Dermis microvascular lymphatic vessel endothelial cell (primary cell): Measurements from ENCODE around the gene CRABP2. TPM values are rescaled to one million over a fixed set of nuclear protein-coding genes. Genes with fewer than 3 reads are reported as not detected.

ENCODE experiments used
- DNase-seq, 2 donors: peaks; one replicate each; pipeline versions ENCODE4 v3.0.0 to v3.0.0-alpha.2; 2010; ENCODE audit warnings: low read depth in 2 of 2
- total RNA-seq: library from RNA; depleted of rRNA; stranded (reverse); fragments of >200 nt; gene quantifications from 2 replicates; pipeline ENCODE4 v1.2.1, GENCODE V29; 2014

CRABP2 gene
- total RNA-seq, 1 donor from 2014 or later: not detected

GRCh38 chr1:156691665-156692440 lies 13.5 kb downstream of the CRABP2 start:
- DNase-seq: no peak

DNA sequence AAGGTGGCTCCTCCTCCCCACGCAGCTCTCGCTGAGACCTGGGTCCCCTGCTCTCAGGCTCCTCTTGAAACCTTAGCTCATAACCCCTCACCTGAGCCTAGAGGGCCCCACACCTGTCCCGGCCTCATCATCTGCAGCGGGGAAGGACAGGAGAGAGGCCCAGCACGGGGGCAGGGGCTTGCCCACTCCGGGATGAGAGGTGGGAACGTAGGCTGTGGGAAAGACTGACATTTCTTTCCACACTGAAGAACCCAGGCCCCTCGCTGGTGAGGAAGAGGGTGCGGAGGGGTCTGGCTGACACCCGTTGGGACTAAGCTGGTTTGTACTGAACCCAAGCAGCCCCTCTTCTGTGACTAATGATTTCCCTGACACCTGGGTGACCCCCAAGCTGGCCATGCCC lies 14.2 kb downstream of the CRABP2 start:
- no peak for DNase-seq

DNA sequence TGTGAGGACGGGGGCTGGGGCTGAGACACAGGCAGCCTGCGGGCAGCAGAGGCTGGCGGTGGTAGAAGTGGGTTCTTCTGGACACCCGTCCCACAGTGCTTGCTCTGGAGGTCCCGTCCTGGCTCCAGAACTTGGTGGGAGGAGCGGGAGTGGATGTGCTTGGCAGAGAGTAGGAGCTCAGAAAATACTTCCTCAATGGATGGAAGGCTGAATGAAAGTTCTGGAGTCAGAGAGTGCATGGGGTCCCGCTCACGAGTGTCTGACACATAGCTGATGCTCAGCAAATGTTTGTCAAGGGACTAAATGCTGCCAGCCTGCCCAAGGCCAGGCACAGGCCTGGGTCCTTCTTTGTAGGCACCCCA lies 14.7 kb downstream of the CRABP2 start:
- no peak for DNase-seq

DNA sequence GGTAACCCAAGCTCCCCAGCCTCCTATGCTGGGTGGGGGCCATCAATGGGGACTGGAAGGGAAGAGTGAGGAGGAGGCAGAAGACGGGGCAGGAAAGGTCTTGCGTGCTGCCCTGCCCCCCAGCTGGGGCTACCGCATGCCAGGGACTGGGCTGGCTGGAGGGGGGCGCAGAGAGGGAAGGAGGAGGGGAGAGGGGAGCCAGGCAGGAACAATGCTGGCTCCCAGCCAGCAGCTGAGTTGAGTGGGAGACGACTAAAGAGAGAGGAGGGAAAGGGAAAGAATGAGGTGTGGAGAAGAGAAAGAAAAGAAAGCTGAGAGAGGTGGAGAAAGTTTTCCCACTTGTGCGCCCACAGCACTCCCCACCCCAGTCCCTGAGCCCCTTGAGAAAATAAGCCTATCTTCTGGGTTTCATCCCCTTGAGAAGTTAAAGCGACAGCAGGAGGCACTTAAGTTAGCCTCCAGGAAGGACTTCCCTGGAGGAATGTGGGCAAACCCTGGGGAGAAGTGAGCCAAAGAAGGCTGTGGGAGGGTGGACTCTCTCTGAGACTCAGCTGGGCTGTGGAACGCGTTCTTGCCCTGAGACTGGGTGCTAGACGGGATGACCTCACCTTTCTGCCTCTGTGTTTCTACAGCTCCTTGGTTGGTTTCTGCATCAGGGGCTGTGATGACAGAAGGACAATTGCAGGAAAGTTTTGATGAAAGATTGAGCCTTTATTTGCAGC lies 15.3 kb downstream of the CRABP2 start:
- peak in 1 of 2 donors; percentile 58 for DNase-seq

GRCh38 chr1:156689035-156689952 lies 16.1 kb downstream of the CRABP2 start:
- DNase-seq: peak; percentile 24 to 74

DNA sequence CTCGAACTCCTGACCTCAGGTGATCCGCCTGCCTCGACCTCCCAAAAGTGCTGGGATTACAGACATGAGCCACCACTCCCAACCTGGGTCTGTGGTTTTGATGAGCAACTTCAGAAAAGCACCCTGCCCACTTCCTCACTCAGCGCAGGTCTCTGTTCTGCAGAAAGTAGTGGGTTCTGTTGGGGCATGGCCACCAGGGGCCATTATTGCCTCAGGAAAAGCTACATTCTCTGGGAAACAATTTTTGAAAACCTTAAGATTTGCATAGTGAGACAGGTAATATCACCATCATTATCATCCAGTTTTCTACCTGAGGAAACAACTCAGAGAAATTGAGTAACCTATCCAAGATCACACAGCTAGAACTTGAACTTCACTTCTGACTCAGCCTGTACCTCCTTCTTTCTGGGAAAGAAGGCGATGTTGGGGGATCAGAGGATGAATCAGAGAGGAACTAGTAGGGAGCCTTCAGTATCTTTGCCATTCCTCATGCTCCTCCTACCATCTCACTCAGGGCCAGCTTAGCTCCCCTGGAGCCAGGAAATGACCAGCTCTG lies 21.1 kb downstream of the CRABP2 start:
- no peak for DNase-seq

GRCh38 chr1:156682166-156682890 lies 23.1 kb downstream of the CRABP2 start:
- no peak for DNase-seq

- DNase-seq: no peak
Observed at GRCh38 chr1:156681196-156681960, 24.0 kb downstream of the CRABP2 start.

- DNase-seq: no peak
Observed at GRCh38 chr1:156680056-156680455, 25.3 kb downstream of the CRABP2 start.

GRCh38 chr1:156677616-156678596 lies 27.5 kb downstream of the CRABP2 start:
- peak; percentile 64 to 87 for DNase-seq

GRCh38 chr1:156676820-156677615 lies 28.4 kb downstream of the CRABP2 start, which contains the start of gene NES:
TSS of gene NES (minus strand) at chr1:156677407. CDS start at chr1:156677264, 143 bp downstream.
- peak in 1 of 2 donors; percentile 68 for DNase-seq

DNA sequence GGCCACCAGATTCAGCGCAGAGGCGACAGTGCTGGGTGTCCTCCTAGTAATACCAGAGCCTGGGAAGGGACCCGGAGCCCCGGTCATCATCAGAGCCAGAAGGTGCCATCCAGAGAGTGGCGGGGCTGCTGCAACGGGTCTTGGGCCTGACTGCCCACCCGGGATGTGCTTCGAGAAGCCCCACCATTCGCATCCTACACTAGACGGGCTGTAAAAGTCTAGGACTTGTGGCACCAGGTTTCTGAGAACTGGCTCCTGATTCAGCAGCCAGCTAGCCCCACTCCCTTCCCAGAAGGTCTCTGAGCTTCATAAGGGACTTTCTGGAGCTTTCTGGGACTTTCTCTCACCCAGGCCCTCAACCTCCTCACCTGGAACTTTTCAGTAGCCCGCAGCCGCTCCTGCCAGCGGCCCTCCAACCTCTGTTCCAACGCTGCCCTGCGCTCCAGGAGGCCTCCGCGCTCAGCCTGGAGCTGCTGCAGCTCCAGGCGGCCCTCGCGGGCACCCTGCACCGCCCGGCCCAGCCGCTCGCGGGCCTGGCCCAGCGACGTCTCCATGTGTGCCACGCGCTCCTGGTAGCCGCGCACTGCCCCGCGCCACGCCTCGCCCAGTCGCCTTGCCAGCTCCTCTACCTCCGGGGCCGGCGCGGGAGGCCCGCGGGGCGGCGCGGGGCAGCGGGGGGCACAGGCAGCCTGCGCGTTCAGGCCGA lies 29.1 kb downstream of the CRABP2 start:
- DNase-seq: no peak

DNA sequence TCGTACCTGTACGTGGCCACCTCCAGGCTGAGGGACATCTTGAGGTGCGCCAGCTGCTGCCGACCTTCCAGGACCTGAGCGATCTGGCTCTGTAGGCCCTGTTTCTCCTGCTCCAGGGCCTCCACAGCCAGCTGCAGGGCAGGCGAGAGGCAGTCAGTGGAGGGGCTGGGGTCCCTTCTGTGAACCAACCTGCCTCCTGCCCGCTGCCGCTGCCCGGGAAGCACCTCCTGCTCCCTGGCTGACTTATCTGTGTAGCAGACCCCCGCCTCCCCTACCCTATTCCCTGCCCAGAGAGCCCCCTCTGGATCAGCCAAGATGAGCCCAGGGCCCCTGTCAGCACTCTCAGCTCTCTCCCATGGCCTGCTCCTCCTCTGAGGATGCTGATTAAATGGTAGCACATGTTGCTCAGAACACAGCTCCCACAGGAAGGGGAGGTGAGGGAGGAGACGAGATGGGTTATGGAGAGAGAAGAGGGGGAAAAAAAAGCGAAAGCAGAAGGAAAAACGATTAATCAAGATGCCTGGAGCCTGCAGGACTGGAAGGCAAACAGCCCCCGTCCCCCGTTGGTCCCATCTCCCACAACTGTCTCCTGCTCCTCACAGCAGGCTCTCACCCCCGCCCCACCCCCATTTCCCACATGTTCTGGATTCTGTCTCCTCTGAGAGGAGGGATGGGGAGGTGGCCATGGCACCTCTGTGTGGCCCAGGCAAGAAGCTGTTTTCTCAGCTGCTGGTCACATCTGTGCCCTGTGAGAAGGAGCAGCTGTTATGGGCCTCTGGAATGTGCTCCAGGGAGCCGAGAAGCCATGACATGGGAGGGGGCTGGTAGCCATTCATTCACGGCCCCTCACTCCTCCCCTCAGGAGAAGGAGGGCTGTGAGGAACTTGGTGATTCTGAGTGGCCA lies 29.9 kb downstream of the CRABP2 start:
- no peak for DNase-seq

DNA sequence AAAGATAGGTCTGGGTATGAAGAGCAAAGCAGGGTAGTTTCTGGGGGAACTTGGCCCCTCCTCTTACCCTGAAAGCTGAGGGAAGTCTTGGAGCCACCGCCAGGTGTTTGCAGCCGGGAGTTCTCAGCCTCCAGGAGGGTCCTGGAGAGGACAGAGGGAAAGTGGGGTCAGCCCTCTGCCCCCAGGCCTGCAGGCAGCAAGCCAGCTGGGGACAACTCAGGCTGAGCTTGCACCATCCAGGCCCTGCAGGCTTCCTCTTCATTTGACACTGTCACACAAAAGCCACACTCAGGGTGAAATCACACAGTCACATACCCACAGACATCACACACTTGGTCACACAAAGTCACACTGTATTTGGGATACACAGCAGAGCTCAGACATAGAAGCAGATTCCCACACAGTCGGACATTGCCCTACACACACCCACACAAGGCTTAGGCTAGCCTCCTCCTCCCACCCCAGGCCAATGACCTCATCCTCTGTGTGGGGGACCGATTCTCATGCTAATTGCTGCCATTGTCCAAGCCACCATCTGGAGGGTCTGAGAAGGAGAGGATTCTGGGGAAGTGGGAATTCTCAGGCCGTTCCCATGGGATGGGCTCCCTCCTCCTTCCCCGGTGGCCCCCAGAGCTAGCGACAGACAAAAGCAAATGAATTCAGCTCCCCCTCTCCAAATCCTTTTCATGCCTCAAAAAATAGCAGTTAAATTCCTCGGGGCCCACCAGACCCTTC lies 31.8 kb downstream of the CRABP2 start:
- DNase-seq: no peak

GRCh38 chr1:156671804-156672203 lies 33.6 kb downstream of the CRABP2 start:
- DNase-seq: no peak

DNA sequence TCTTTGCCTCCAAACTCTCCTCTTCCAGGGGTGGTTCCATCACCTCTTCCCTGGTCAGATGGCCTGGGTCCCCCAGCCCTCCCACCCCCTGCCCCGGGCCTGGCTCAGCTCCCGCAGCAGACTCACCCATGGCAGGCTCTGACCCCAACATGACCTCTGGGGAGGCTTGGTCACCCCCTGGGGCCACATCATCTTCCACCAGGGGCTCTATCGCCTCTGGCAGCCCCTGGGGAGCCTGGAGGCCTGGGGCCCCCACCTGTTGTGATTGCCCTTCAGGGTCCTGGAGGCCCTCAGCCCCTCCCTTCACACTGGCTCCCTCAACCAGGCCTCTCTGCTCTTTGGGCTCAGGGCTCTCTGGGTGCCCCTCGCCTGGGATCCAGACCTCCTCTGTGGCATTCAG lies 34.6 kb downstream of the CRABP2 start:
- no peak for DNase-seq
